Cardiac ventricle fibroblast (primary cell): ENCODE results near the gene ANKFN1. TPM values are rescaled to one million over a fixed set of nuclear protein-coding genes. Genes with fewer than 3 reads are reported as not detected.

Experiments used
- total RNA-seq: library from RNA; depleted of rRNA; stranded (reverse); fragments of >200 nt; gene quantifications from 2 replicates; pipeline ENCODE4 v1.2.3, GENCODE V29; 2015

Gene ANKFN1, protein sequence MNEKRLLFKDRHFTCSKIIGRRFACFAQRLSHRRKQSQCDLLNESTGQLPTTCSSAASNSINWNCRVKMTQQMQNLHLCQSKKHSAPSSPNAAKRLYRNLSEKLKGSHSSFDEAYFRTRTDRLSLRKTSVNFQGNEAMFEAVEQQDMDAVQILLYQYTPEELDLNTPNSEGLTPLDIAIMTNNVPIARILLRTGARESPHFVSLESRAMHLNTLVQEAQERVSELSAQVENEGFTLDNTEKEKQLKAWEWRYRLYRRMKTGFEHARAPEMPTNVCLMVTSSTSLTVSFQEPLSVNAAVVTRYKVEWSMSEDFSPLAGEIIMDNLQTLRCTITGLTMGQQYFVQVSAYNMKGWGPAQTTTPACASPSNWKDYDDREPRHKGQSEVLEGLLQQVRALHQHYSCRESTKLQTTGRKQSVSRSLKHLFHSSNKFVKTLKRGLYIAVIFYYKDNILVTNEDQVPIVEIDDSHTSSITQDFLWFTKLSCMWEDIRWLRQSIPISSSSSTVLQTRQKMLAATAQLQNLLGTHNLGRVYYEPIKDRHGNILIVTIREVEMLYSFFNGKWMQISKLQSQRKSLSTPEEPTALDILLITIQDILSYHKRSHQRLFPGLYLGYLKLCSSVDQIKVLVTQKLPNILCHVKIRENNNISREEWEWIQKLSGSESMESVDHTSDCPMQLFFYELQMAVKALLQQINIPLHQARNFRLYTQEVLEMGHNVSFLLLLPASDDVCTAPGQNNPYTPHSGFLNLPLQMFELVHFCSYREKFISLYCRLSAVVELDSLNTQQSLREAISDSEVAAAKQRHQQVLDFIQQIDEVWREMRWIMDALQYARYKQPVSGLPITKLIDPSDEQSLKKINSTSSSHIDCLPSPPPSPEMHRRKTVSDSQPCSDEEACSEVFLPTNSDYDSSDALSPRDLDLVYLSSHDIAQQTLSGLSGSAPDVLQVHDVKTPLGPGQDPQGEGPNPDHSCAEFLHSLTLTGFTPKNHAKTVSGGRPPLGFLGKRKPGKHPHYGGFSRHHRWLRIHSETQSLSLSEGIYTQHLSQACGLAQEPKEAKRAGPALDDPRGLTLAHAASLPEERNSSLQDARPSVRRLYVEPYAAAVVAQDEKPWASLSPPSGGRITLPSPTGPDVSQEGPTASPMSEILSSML
- not detected in 2 replicates for total RNA-seq

DNA sequence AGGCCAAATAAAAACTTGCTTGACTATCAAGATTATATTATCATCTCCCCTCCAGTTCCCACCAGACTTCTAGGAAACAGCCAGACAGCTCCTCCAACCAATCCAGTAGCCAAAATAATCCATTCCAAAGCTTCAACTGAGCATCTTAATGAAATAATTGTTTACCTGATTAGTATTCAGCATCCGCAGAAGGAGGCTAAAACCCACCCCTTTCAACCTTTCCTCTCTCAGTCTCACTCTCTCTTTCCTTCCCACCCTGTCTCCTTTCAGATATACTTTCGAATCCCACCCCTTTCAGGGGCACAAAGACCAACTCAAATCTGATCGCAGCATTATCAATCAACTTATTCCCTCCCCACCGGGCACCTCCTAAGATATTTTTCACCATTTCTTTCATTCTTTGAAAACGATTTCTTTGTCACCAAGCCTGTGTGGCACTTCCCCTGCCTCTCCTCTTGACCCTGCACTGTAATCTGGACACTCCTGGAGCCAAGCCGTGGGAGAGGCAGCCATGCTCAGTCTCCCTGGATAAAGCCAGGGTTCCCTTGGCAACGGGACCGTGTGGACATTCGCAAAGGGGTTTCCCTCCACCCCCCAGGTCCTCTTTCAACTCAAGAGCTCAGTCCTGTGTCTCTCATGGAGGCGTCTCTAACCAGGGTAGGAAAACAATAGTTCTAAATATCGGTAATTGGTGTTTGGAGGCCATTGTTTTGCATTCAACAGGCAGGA, at the start of gene ANKFN1:
TSS of gene ANKFN1 (plus strand) at position 602 of the 729 bp plus-strand sequence. CDS start 59,193 bp downstream, outside the sequence.

